ENCODE results near the gene RPL18. TPM values are rescaled to one million over a fixed set of nuclear protein-coding genes. Genes with fewer than 3 reads are reported as not detected.

Gene RPL18
- total and polyA plus RNA-seq, 9 of the 15 experiments (the other 6 are each of a cell fraction or from before 2014, with no cell fraction given) = 312 to 2,635 (median 1,653) TPM

DNA sequence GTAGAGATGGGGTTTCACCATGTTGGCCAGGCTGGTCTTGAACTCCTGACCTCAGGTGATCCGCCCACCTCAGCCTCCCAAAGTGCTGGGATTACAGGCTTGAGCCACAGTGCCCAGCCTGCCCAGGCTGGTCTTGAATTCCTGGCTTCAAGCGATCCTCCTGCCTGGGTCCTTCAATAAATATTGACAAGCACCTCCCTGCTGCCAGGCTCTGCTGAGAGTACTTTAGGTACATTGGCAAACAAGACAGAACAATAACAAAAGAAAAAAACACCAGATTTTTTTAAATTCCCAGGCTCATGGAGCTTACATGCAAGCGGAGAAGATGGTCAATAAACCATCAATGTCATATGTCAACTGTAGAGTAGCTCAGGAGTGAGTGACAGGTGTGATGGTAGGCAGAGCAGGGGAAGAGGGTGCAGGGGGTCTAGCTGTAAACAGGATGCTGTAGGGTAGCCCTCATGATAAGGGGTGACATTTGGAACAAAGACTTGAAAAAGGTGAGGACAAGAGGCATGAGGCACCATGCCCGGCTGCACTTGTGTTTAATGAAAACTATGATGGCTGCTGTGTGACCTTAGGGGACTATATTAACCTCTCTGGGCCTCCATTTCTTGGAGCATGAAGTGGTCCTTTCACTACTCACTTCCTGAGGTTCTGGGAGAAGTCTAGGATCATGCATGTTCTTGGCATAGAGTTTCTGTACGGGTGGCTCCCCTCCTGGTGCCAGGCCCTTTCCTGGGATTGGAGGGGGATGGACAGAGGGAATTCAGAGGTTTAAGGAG, 47.4 kb downstream of the RPL18 start (continued):
- no peak for TF ChIP-seq ELF2 (CRISPR knock-in tag; IDR thresholded peaks at IDR 0.05)
- no peak for TF ChIP-seq MYC (IDR thresholded peaks at IDR 0.05; ENCODE audit: low read depth, low read length)
- no peak for TF ChIP-seq MYC (CRISPR knock-in tag; IDR thresholded peaks at IDR 0.05; ENCODE audit: borderline replicate concordance, low read depth)
- TF ChIP-seq NR3C1 (CRISPR knock-in tag; IDR thresholded peaks at IDR 0.05) = no peak
- no peak for TF ChIP-seq HDAC1 (IDR thresholded peaks at IDR 0.05)
- TF ChIP-seq, protein P1, sequence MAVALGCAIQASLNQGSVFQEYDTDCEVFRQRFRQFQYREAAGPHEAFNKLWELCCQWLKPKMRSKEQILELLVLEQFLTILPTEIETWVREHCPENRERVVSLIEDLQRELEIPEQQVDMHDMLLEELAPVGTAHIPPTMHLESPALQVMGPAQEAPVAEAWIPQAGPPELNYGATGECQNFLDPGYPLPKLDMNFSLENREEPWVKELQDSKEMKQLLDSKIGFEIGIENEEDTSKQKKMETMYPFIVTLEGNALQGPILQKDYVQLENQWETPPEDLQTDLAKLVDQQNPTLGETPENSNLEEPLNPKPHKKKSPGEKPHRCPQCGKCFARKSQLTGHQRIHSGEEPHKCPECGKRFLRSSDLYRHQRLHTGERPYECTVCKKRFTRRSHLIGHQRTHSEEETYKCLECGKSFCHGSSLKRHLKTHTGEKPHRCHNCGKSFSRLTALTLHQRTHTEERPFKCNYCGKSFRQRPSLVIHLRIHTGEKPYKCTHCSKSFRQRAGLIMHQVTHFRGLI (CRISPR knock-in tag; IDR thresholded peaks at IDR 0.05) = no peak
- TF ChIP-seq, protein P2, sequence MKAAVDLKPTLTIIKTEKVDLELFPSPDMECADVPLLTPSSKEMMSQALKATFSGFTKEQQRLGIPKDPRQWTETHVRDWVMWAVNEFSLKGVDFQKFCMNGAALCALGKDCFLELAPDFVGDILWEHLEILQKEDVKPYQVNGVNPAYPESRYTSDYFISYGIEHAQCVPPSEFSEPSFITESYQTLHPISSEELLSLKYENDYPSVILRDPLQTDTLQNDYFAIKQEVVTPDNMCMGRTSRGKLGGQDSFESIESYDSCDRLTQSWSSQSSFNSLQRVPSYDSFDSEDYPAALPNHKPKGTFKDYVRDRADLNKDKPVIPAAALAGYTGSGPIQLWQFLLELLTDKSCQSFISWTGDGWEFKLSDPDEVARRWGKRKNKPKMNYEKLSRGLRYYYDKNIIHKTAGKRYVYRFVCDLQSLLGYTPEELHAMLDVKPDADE (conservative IDR thresholded peaks at IDR 0.05; ENCODE audit: control insufficient read depth, low read depth, low read length) = no peak
- TF ChIP-seq FUS (optimal IDR thresholded peaks at IDR 0.05; ENCODE audit: low read depth, low read length) = no peak
- peak; percentile 90 for TF ChIP-seq PTBP1 (IDR thresholded peaks at IDR 0.05; ENCODE audit: low read depth, low read length)
- TF ChIP-seq NCOA4 (IDR thresholded peaks at IDR 0.05; ENCODE audit: partially characterized antibody) = no peak
- peak; percentile 72 for TF ChIP-seq ADNP (tag; IDR thresholded peaks at IDR 0.05)
- TF ChIP-seq, protein P3, sequence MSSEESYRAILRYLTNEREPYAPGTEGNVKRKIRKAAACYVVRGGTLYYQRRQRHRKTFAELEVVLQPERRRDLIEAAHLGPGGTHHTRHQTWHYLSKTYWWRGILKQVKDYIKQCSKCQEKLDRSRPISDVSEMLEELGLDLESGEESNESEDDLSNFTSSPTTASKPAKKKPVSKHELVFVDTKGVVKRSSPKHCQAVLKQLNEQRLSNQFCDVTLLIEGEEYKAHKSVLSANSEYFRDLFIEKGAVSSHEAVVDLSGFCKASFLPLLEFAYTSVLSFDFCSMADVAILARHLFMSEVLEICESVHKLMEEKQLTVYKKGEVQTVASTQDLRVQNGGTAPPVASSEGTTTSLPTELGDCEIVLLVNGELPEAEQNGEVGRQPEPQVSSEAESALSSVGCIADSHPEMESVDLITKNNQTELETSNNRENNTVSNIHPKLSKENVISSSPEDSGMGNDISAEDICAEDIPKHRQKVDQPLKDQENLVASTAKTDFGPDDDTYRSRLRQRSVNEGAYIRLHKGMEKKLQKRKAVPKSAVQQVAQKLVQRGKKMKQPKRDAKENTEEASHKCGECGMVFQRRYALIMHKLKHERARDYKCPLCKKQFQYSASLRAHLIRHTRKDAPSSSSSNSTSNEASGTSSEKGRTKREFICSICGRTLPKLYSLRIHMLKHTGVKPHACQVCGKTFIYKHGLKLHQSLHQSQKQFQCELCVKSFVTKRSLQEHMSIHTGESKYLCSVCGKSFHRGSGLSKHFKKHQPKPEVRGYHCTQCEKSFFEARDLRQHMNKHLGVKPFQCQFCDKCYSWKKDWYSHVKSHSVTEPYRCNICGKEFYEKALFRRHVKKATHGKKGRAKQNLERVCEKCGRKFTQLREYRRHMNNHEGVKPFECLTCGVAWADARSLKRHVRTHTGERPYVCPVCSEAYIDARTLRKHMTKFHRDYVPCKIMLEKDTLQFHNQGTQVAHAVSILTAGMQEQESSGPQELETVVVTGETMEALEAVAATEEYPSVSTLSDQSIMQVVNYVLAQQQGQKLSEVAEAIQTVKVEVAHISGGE (CRISPR knock-in tag; IDR thresholded peaks at IDR 0.05) = no peak
- no peak for TF ChIP-seq ZNF699 (CRISPR knock-in tag; IDR thresholded peaks at IDR 0.05; ENCODE audit: insufficient replicate concordance)

Measured in K562 (cell line).